NCI-H1105 (cell line): ENCODE measurements around the gene DNPH1.
A peak's percentile ranks its signal among the peaks of the same experiment; 100 is the strongest.

Experiments used
- DNase-seq: peaks from one replicate; lab custom pipeline; 2025; lab: John Stamatoyannopoulos, UW

DNPH1 gene

GRCh38 chr6:43211955-43212354 is 17.3 kb downstream of the DNPH1 start:
- no peak for DNase-seq

- no peak for DNase-seq
These were observed 22.0 kb downstream of the DNPH1 start for GRCh38 chr6:43207286-43207685.

DNA sequence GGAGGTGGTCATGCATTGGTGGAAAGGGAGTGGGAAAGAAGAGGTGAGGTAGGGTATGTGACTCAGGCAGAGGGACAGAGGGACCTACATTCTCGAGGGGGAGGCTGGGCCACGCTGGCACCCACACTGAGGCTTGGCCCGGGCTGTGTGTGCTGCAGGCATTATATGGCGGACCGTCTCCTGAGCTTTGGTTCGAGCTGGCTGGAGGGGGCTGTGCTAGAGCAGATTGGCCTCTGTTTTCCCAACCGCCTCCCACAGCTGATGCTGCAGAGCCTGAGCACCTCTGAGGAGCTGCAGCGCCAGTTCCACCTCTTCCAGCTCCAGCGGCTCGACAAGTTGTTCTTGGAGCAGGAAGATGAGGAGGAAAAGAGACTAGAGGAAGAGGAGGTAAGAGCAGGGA is 23.4 kb downstream of the DNPH1 start:
- no peak for DNase-seq

DNA sequence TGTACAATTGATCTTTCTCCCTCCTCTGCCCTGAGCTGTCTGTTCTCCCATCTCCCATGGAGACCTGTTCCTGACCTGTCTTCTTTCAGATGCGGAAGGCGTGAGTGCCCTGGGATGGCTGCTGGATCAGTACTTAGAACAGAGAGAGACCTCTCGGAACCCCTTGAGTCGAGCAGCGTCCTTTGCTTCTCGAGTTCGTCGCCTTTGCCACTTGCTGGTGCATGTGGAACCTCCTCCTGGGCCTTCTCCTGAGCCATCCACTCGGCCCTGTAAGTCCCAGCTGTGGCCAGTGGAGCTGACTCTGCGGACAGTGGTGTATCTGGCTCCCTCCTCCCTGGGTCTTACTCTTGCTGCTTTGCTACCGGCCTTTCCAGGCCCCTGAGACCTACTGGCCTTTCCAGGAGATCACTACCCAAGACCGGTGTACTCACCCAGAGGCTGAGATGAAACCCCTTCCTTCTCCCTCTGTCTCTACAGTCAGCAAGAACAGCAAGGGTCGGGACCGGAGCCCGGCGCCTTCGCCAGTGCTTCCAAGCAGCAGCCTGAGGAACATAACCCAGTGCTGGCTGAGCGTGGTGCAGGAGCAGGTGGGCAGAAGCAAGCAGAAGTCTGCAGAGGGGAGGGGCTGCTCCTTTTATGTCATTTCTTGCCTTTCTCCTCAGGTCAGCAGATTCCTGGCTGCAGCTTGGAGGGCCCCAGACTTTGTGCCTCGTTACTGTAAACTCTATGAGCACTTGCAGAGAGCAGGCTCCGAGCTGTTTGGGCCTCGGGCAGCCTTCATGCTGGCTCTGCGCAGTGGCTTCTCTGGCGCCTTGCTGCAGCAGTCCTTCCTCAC is 24.8 kb downstream of the DNPH1 start:
- DNase-seq: no peak

DNA sequence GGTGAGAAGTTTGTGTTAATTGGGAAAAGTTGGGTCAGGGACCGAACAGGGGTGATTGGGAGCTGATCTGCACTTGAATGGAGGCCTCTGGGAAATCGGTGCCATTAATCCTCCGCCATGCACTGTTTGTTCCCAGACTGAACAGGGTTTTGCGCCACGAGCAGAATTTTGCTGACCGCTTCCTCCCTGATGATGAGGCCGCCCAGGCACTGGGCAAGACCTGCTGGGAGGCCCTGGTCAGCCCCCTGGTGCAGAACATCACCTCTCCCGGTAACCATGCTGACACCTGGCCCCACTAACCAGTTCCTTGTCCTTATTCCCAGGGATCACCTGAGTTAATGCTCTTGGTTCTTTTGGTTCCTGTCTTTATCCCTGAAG is 25.6 kb downstream of the DNPH1 start:
- DNase-seq: no peak

- DNase-seq: no peak
These were observed 26.1 kb downstream of the DNPH1 start for GRCh38 chr6:43203029-43203717.

DNA sequence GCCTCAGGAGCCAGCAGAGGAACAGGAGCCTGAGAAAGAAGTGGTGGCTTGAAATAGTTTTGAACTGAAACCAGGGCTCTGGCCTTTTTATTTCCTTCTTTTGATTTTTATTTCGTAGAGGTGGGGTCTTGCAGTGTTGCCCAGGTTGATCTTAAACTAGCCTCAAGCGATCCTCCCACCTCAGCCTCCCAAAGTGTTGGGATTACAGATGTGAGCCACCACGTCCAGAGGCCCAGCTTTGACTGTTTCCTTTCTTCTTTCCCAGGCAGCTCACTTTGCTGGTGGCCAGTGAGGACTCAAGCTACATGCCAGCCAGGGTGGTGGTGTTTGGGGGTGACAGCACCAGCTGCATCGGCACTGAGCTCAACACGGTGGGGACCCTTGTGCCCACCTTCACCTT is 26.8 kb downstream of the DNPH1 start:
- DNase-seq: no peak

- DNase-seq: no peak
These were observed 28.7 kb downstream of the DNPH1 start for GRCh38 chr6:43200541-43200940.

GRCh38 chr6:43199912-43200311 is 29.4 kb downstream of the DNPH1 start:
- DNase-seq: no peak

- DNase-seq: no peak
These were observed 32.9 kb downstream of the DNPH1 start for GRCh38 chr6:43196337-43196736.

- no peak for DNase-seq
These were observed 35.4 kb downstream of the DNPH1 start for GRCh38 chr6:43193929-43194328.

DNA sequence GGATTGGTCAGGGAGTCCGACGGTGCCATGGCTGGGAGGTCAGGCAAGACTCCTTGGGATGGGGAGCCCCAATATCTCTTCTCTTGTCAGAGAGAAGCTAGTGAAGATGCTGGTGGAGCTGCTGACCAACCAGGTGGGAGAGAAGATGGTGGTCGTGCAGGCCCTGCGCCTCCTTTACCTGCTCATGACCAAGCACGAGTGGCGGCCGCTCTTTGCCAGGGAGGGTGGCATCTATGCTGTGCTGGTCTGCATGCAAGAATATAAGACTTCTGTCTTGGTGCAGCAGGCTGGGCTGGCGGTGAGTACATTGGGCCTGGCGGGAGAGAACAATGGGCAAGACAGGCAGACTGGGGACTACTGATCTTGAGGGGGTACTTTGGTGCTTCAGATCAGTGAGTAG is 36.4 kb downstream of the DNPH1 start:
- no peak for DNase-seq

- no peak for DNase-seq
These were observed 39.4 kb downstream of the DNPH1 start for GRCh38 chr6:43189776-43190304.

GRCh38 chr6:43188426-43188825 is 40.9 kb downstream of the DNPH1 start:
- DNase-seq: no peak

- DNase-seq: no peak
These were observed 41.5 kb downstream of the DNPH1 start for GRCh38 chr6:43187821-43188220.

DNA sequence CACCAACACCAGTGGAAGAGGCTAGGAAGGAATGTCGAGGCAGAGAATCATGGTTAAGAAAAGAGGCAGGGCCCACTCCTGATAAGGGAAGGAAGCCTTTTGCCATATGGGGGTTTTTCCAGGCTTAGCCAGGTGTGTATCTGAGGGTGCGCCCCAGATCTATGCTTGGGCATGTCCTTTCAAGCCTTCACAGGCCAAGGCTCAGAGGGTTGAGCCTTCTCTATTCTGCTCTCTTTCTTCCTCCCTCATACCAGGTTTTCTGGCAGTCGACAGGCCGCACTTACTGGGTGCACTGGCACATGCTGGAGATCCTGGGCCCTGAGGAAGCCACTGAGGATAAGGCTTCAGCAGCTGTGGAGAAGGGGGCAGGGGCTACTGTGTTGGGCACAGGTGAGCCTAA is 42.6 kb downstream of the DNPH1 start:
- no peak for DNase-seq

GRCh38 chr6:43186019-43186418 is 43.3 kb downstream of the DNPH1 start:
- no peak for DNase-seq

- no peak for DNase-seq
These were observed 43.8 kb downstream of the DNPH1 start for GRCh38 chr6:43185391-43185985.

GRCh38 chr6:43184268-43184985 is 44.9 kb downstream of the DNPH1 start:
- no peak for DNase-seq

- DNase-seq: no peak
These were observed 45.8 kb downstream of the DNPH1 start for GRCh38 chr6:43183441-43183840.

- peak; percentile 88 for DNase-seq
These were observed 47.1 kb downstream of the DNPH1 start, which contains the start of gene CUL9 for GRCh38 chr6:43181942-43182860. Gene CUL9 (plus strand): TSS chr6:43182196. CDS start chr6:43184311, 2,115 bp downstream.
